WERI-Rb-1 (cell line): ENCODE measurements around the gene PPIE.
A peak's percentile ranks its signal among the peaks of the same experiment; 100 is the strongest.

Source experiments
- DNase-seq: peaks from one replicate; pipeline ENCODE4 v3.0.0-alpha.2; 2020
- H3K27ac ChIP-seq: fragments of 250-450 bp; sonication (Bioruptor Pico); 2 replicates; pipeline ENCODE4 v1.5.1; 2020; ENCODE audit warnings: mild to moderate bottlenecking, moderate library complexity
- H3K27me3 ChIP-seq: fragments of 250-450 bp; sonication (Bioruptor Pico); 2 replicates; pipeline ENCODE4 v1.5.1; 2021; ENCODE audit warnings: mild to moderate bottlenecking, low read depth, moderate library complexity; ENCODE audit not compliant: insufficient read depth, severe bottlenecking
- H3K36me3 ChIP-seq: fragments of 250-450 bp; sonication (Bioruptor Pico); 2 replicates; pipeline ENCODE4 v1.5.1; 2020; ENCODE audit warnings: mild to moderate bottlenecking, moderate library complexity
- H3K4me3 ChIP-seq: 2 replicates; pipeline ENCODE4 v1.5.1; 2011; ENCODE audit warnings: low read depth, mild to moderate bottlenecking, control low read depth, low read length
- H3K9me3 ChIP-seq: fragments of 250-450 bp; sonication (Bioruptor Pico); 2 replicates; pipeline ENCODE4 v1.5.1; 2021; ENCODE audit warnings: mild to moderate bottlenecking, moderate library complexity; ENCODE audit not compliant: severe bottlenecking
- TF ChIP-seq, protein P1 (sequence below): IDR thresholded peaks from 2 replicates; pipeline ENCODE4 v1.5.1; 2011; ENCODE audit warnings: low read depth, mild to moderate bottlenecking, control low read depth, inconsistent platforms, low read length

PPIE gene

DNA sequence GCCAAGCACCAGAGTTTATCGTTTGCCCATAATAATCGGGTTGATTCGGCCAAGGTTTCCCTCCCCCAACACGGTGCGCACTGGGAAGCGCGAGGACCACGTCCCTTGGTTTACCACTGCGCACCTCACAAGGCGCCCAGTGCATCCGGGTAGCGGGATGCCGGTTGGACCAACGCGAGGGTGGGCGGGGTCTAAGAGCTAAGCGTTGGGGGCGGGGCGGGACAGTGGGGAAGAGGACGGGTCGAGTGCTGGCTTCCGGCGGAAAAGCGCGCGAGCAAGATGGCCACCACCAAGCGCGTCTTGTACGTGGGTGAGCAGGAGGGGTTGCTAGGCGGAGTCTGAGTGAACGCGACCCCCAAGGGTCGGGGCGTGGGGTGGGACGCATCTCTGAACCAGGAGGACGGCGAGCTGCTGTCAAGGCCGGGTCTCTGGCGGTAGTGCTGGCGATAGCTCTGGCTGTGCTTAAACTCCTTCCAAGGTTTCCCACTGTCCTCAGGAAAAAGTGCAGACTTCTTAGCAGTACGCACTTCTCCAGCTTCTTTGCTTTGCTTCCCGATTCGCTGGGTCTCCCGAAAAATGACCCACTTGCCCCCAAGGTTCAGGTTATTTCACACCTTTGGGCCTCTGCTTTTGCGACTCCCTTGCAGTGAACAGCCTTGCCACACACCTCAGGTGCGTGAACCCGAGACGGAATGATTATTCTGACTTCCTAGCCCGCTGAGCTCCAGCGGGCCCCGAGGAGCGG, at the start of gene PPIE:
PPIE (plus strand) TSS at position 261 of the 745 bp plus-strand sequence; CDS start at position 280, 19 bp downstream.
- peak; percentile 94 for DNase-seq
- peaks cover 24% of the 10 kb centered on the region for H3K36me3 ChIP-seq
- peak within 1 kb of the TSS; percentile 95 for H3K4me3 ChIP-seq
- peaks cover 7% of the 10 kb centered on the region for H3K9me3 ChIP-seq
- TF ChIP-seq, protein P1, sequence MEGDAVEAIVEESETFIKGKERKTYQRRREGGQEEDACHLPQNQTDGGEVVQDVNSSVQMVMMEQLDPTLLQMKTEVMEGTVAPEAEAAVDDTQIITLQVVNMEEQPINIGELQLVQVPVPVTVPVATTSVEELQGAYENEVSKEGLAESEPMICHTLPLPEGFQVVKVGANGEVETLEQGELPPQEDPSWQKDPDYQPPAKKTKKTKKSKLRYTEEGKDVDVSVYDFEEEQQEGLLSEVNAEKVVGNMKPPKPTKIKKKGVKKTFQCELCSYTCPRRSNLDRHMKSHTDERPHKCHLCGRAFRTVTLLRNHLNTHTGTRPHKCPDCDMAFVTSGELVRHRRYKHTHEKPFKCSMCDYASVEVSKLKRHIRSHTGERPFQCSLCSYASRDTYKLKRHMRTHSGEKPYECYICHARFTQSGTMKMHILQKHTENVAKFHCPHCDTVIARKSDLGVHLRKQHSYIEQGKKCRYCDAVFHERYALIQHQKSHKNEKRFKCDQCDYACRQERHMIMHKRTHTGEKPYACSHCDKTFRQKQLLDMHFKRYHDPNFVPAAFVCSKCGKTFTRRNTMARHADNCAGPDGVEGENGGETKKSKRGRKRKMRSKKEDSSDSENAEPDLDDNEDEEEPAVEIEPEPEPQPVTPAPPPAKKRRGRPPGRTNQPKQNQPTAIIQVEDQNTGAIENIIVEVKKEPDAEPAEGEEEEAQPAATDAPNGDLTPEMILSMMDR, result no peak
- peak within 1 kb of the TSS; percentile 79 for H3K27ac ChIP-seq
- H3K27me3 ChIP-seq, result no peaks in the 10 kb centered on the region

DNA sequence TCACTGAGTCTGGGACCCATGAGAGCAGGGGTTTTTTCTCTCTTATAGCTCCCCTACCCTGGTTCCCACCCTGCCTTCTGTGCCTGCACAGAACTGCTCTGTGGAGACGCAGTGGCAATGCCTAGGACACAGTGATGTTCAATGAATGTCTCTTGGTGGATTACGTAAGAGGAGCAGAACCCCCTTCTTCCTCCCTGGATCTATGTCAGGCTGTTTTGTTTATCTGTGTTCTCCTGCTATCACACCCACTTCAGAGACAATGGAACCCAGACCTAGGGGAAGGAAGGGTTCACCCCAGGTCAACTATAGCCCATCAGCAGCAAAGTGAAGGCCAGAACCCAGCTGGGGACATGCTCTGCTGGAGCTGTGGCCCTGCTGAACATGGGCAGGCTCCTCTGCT, 49.5 kb upstream of the PPIE start:
- Histone ChIP-seq H3K27me3 (peaks cover 15% of the 10 kb centered on the region), H3K36me3 (no peaks in the 10 kb centered on the region), H3K27ac (no peak overlapping the region), H3K9me3 (no peaks in the 10 kb centered on the region), H3K4me3 (no peak overlapping the region)
- no peak for DNase-seq
- TF ChIP-seq, protein P1, result no peak

DNA sequence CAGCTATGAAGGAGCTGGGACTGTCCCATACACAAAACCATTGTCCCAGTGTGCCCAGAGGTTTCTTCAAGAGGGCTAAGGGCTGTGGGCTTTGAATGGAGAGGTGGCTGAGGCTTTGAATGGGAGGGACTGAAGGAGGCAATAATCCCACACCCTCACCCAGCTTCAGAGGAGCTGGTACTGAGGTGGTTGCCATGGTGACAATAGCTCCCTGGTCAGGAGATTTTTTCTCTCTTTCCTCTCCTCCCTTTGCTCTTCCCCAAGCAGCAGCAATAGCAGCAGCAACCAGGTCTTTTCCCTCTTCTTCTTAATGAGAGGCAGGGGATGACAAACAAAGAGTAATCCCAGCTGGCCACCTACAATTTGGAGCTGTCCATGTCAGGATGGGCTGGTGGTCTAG, 49.0 kb upstream of the PPIE start:
- no peak overlapping the region for H3K27ac ChIP-seq
- DNase-seq, result no peak

DNA sequence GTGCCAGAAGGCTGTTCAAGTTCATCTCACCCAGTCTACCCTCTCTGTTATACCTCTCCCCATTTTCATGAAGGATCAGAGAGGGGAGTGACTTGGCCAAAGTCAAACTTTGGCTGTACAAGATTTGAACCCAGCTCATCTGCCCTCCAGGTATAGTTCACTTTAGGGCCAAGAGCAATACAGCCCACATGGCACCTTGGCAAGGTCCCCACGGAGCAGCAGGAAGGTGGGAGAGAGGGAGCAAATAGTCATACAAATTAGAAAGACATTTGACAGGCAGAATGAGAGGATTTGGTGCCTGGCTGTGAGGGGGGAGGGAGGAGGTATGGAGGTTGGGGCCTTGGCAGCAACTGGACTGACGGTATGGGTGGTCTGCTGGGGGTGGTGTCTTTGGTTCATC, 48.5 kb upstream of the PPIE start:
- Histone ChIP-seq H3K36me3 (no peaks in the 10 kb centered on the region), H3K27me3 (peaks cover 15% of the 10 kb centered on the region), H3K27ac (no peak overlapping the region), H3K9me3 (no peaks in the 10 kb centered on the region), H3K4me3 (no peak overlapping the region)
- DNase-seq, result no peak
- TF ChIP-seq, protein P1, result no peak

More for the DNA sequence above, 49.0 kb upstream of the PPIE start:
- TF ChIP-seq, protein P1, result no peak
- Histone ChIP-seq H3K27me3 (peaks cover 15% of the 10 kb centered on the region), H3K36me3 (no peaks in the 10 kb centered on the region), H3K4me3 (no peak overlapping the region), H3K9me3 (no peaks in the 10 kb centered on the region)

DNA sequence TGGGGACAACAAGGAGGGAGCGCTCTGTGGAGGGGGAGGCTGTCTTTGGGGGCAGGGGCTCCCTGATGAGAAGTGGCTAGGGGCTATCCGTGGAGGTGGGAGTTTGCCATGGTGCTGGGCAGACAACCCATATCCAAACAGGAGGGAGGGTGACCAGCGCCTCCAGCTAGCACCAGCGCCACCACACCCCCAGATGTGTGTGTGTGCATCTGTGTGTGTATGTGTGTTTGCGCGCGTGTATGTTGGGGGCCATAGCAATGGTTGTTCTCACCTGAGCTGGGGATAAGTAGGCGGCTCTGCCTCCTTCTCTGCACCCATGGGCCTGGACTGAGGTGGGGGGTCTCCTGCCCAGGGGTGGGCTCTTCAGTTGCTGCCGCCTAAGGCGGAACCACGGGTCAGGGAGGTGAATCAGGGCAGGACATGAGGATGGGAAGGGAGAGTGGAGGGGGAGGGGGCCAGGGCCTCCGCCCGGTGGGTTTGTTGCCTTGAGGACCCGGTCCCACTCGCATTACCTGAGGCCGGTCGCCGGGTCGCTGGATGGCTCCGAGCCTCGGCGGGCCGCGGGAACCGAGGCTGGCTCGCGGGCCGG, 47.8 kb upstream of the PPIE start:
- Histone ChIP-seq H3K27me3 (peaks cover 15% of the 10 kb centered on the region), H3K4me3 (peak overlapping the region; percentile 48), H3K36me3 (no peaks in the 10 kb centered on the region), H3K9me3 (no peaks in the 10 kb centered on the region), H3K27ac (no peak overlapping the region)
- no peak for DNase-seq
- TF ChIP-seq, protein P1, result no peak
